SK-MEL-5 (cell line): ENCODE data around the gene CBFA2T3. TPM values are rescaled to one million over a fixed set of nuclear protein-coding genes. Genes with fewer than 3 reads are reported as not detected.
"Not testable (repeated sequence)": the region's sequence is repeated elsewhere in the genome, so short reads cannot be mapped to it uniquely, and the experiment has no call there.

Experiments used
- DNase-seq: peaks from one replicate; pipeline ENCODE4 v3.0.0-alpha.2; 2016; ENCODE audit warnings: low read depth, low spot score
- in situ Hi-C: cut with HindIII; loops from 2 replicates; pipeline ENCODE4 v1.10.0; 2016; ENCODE audit warnings: low sequenced_read_pairs, high pct_unique_total_duplicates, low pct_unique_long_range_greater_than_20kb
- total RNA-seq: library from RNA; depleted of rRNA; stranded (reverse); fragments of >200 nt; shearing (Covaris generic); gene quantifications from 2 replicates; pipeline ENCODE4 v1.2.3, GENCODE V29; 2014

Gene CBFA2T3
- total RNA-seq, 1 experiment from 2014 or later = not detected

GRCh38 chr16:88924834-88925539 is 52.0 kb downstream of the CBFA2T3 start:
- peak; percentile 81 for DNase-seq
- in situ Hi-C loops = no loop called here

- no peak for DNase-seq
- in situ Hi-C loops = no loop called here
Measured at GRCh38 chr16:88923926-88924833, 52.8 kb downstream of the CBFA2T3 start.

GRCh38 chr16:88923450-88923849 is 53.6 kb downstream of the CBFA2T3 start:
- in situ Hi-C loops = no loop called here
- DNase-seq = no peak

- DNase-seq = no peak
- in situ Hi-C loops = no loop called here
Measured at GRCh38 chr16:88922826-88923410, 54.1 kb downstream of the CBFA2T3 start.

- DNase-seq = peak; percentile 38
- in situ Hi-C loops = no loop called here
Measured at GRCh38 chr16:88922114-88922825, 54.7 kb downstream of the CBFA2T3 start.

- no peak for DNase-seq
- in situ Hi-C loops = no loop called here
Measured at GRCh38 chr16:88921591-88921990, 55.4 kb downstream of the CBFA2T3 start.

- no peak for DNase-seq
- in situ Hi-C loops = no loop called here
Measured at GRCh38 chr16:88920618-88921590, 56.1 kb downstream of the CBFA2T3 start.

- no peak for DNase-seq
- in situ Hi-C loops = no loop called here
Measured at GRCh38 chr16:88919936-88920335, 57.1 kb downstream of the CBFA2T3 start.

- DNase-seq, in situ Hi-C loops: not testable (repeated sequence)
Measured at GRCh38 chr16:88918896-88919295, 58.1 kb downstream of the CBFA2T3 start.

GRCh38 chr16:88917915-88918627 is 58.9 kb downstream of the CBFA2T3 start:
- no peak for DNase-seq
- in situ Hi-C loops = no loop called here

- no peak for DNase-seq
- in situ Hi-C loops = no loop called here
Measured at GRCh38 chr16:88917146-88917914, 59.7 kb downstream of the CBFA2T3 start.

GRCh38 chr16:88915639-88916327 is 61.2 kb downstream of the CBFA2T3 start:
- DNase-seq = no peak
- in situ Hi-C loops = no loop called here

GRCh38 chr16:88914750-88915368 is 62.1 kb downstream of the CBFA2T3 start:
- no peak for DNase-seq

GRCh38 chr16:88913870-88914269 is 63.1 kb downstream of the CBFA2T3 start:
- DNase-seq = no peak
- in situ Hi-C loops = no loop called here

More at GRCh38 chr16:88914750-88915368, 62.1 kb downstream of the CBFA2T3 start:
- in situ Hi-C loops = no loop called here
